Measurements from ENCODE around the gene PRKD2. TPM values are rescaled to one million over a fixed set of nuclear protein-coding genes. Genes with fewer than 3 reads are reported as not detected.

The PRKD2 gene
- total RNA-seq, 1 experiment from 2014 or later = 45.1 TPM

DNA sequence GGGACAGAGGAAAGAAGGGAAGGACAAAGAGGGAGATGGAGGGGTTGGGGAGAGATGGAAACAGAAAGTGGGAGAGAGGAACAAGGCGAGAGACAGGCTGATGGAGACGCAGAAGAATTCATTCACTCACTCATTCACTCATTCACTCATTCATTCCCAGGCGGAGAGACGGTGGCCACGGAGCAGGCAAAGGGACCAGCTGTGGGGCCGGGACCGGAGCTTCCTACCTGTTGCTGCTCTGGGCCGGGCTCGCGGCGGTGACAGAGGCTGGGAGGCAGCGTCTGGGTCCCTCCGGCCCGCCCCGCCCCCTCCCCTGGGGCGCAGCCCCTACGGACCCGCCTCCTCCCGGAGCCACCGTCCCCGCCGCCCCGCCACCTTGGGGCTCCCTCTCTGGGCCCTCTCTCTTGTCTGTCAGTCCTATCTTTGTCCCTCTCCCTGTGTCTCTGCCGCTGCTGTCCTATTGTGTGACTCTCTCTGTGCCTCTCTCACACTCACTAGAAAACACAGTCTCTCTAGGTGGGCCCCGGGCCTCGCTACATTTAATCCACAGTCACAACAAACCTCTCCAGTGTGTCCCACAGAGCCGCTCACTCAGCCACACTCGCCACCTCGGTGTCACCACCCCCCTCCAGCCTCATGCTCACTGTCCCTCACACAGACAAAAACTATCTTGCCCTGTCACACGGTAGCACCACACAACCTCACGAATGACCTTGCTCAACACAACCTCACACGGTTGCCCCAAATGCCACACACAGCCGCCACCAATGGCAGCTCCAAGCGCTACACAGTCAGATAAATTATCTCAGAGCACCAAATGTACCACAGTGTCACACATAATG, 80.8 kb downstream of the PRKD2 start, which contains the start of gene GNG8:
TSS of gene GNG8 (minus strand) at position 283 of the 842 bp plus-strand sequence. CDS start 1,520 bp downstream, outside the sequence.
- no peak for DNase-seq (ENCODE audit: low spot score)
- H3K27ac ChIP-seq (ENCODE audit: low read depth, low read length, poor library complexity, severe bottlenecking) = no peak within 1 kb of the TSS
- CTCF ChIA-PET = interaction anchor here (0.5 to 1.6 kb wide), 3 partner anchors 12 to 104 kb away, joined by 3 to 14 read pairs (median 8); partner anchors contain the start of gene DACT3
- no TSS peak for BruUV-seq (replicated peaks)
- intact Hi-C loops (cut with micrococcal nuclease; ENCODE audit: unreplicated experiment) = loop anchor here (2.0 kb wide), 1 partner anchor 25 kb away; the partner anchor contains the start of gene DACT3
- TF ChIP-seq EZH2 (IDR thresholded peaks at IDR 0.05; ENCODE audit: borderline replicate concordance, low read depth, low read length, poor library complexity, severe bottlenecking) = no peak
- TF ChIP-seq CTCF (conservative IDR thresholded peaks at IDR 0.05; ENCODE audit: low read depth, low read length) = no peak
- no peaks in the 10 kb centered on the region for H3K9me3 ChIP-seq (ENCODE audit: low read depth, low read length, poor library complexity, severe bottlenecking)
- POLR2A ChIA-PET (ENCODE audit: low non-redundant PET) = no interaction called here
- H3K4me1 ChIP-seq (ENCODE audit: insufficient read depth, low read length, poor library complexity, severe bottlenecking) = peaks cover 31% of the 10 kb centered on the region
- H3K36me3 ChIP-seq (ENCODE audit: insufficient read depth, low read length, poor library complexity, severe bottlenecking) = no peaks in the 10 kb centered on the region
- H3K27me3 ChIP-seq (replicated peaks; ENCODE audit: insufficient read depth, low read depth, low read length, poor library complexity) = no peaks in the 10 kb centered on the region
- H3K4me3 ChIP-seq (ENCODE audit: low read depth, low read length, poor library complexity, severe bottlenecking) = no peak within 1 kb of the TSS

DNA sequence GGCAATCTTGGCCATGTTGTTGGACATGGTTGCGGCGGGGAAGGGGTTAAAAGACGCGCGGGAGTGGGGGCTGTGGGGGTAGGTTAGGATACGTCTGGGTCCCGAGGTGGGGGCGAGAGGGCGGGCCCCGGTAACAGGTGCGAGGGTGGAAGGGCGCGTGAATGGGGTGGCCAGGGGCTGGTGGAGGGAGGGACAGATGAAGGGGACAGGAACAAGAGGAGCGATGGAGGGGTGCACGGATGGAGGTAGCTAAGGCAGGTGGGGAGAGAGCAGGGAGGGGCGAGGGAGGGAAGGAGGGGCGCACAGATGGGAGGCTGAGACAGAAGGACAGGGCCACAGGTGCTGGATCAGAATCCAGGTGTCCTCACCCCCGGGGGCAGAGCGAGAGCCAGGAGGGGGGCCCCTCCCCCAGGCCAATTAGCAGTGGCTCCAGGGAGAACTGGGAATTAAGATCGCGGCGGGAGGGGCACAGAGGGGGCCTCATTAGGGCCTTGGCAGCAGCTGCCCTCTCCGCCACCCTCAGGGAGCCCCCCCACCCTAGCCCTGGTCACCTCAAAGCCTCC, 82.2 kb downstream of the PRKD2 start:
- H3K36me3 ChIP-seq (ENCODE audit: insufficient read depth, low read length, poor library complexity, severe bottlenecking) = no peaks in the 10 kb centered on the region
- no peak for DNase-seq (ENCODE audit: low spot score)
- ChIA-PET CTCF (interaction anchor here (0.6 kb wide), 1 partner anchor 569 kb away, joined by 6 read pairs; no protein-coding TSS in a partner anchor), POLR2A (ENCODE audit: low non-redundant PET) (no interaction called here)
- H3K4me3 ChIP-seq (ENCODE audit: low read depth, low read length, poor library complexity, severe bottlenecking) = peak overlapping the region; percentile 48
- peaks cover 37% of the 10 kb centered on the region for H3K4me1 ChIP-seq (ENCODE audit: insufficient read depth, low read length, poor library complexity, severe bottlenecking)
- intact Hi-C loops (cut with micrococcal nuclease; ENCODE audit: unreplicated experiment) = loop anchor here (2.0 kb wide), 1 partner anchor 26 kb away; the partner anchor contains the start of gene DACT3
- BruUV-seq (replicated peaks) = no TSS peak
- no peak overlapping the region for H3K27ac ChIP-seq (ENCODE audit: low read depth, low read length, poor library complexity, severe bottlenecking)
- no peaks in the 10 kb centered on the region for H3K9me3 ChIP-seq (ENCODE audit: low read depth, low read length, poor library complexity, severe bottlenecking)
- TF ChIP-seq CTCF (conservative IDR thresholded peaks at IDR 0.05; ENCODE audit: low read depth, low read length) = no peak
- no peak for TF ChIP-seq EZH2 (IDR thresholded peaks at IDR 0.05; ENCODE audit: borderline replicate concordance, low read depth, low read length, poor library complexity, severe bottlenecking)
- H3K27me3 ChIP-seq (replicated peaks; ENCODE audit: insufficient read depth, low read depth, low read length, poor library complexity) = no peaks in the 10 kb centered on the region

- Histone ChIP-seq H3K27ac (ENCODE audit: low read depth, low read length, poor library complexity, severe bottlenecking) (no peak overlapping the region), H3K4me1 (ENCODE audit: insufficient read depth, low read length, poor library complexity, severe bottlenecking) (peaks cover 33% of the 10 kb centered on the region), H3K27me3 (replicated peaks; ENCODE audit: insufficient read depth, low read depth, low read length, poor library complexity) (no peaks in the 10 kb centered on the region), H3K9me3 (ENCODE audit: low read depth, low read length, poor library complexity, severe bottlenecking) (no peaks in the 10 kb centered on the region), H3K4me3 (ENCODE audit: low read depth, low read length, poor library complexity, severe bottlenecking) (peak overlapping the region; percentile 48), H3K36me3 (ENCODE audit: insufficient read depth, low read length, poor library complexity, severe bottlenecking) (no peaks in the 10 kb centered on the region)
- CTCF ChIA-PET = interaction anchor here (0.6 kb wide), 1 partner anchor 568 kb away, joined by 6 read pairs; no protein-coding TSS in a partner anchor
- POLR2A ChIA-PET (ENCODE audit: low non-redundant PET) = no interaction called here
- BruUV-seq (replicated peaks) = no TSS peak
- intact Hi-C loops (cut with micrococcal nuclease; ENCODE audit: unreplicated experiment) = loop anchor here (2.0 kb wide), 1 partner anchor 27 kb away; the partner anchor contains the start of gene DACT3
- no peak for TF ChIP-seq CTCF (conservative IDR thresholded peaks at IDR 0.05; ENCODE audit: low read depth, low read length)
- no peak for TF ChIP-seq EZH2 (IDR thresholded peaks at IDR 0.05; ENCODE audit: borderline replicate concordance, low read depth, low read length, poor library complexity, severe bottlenecking)
- peak; percentile 86 for DNase-seq (ENCODE audit: low spot score)
These were observed 82.8 kb downstream of the PRKD2 start for GRCh38 chr19:46634045-46634655.

Measured in A673 (cell line).